DOHH2 (cell line): ENCODE measurements around the gene CEP350.

Experiments used
- EZH2phosphoT487 ChIP-seq: fragments of 200-600 bp; sonication (generic); IDR thresholded peaks from 2 replicates; pipeline ENCODE4 v1.6.1; 2017; ENCODE audit warnings: borderline replicate concordance, mild to moderate bottlenecking, antibody characterized with exemption, low read length, moderate library complexity, mixed read lengths
- TF ChIP-seq, protein P1 (sequence below): fragments of 200-600 bp; sonication (generic); IDR thresholded peaks from one replicate; pipeline ENCODE4 v1.5.1; 2014; ENCODE audit warnings: antibody characterized with exemption, mild to moderate bottlenecking, low read depth, low read length; ENCODE audit not compliant: poor library complexity, severe bottlenecking

DNA sequence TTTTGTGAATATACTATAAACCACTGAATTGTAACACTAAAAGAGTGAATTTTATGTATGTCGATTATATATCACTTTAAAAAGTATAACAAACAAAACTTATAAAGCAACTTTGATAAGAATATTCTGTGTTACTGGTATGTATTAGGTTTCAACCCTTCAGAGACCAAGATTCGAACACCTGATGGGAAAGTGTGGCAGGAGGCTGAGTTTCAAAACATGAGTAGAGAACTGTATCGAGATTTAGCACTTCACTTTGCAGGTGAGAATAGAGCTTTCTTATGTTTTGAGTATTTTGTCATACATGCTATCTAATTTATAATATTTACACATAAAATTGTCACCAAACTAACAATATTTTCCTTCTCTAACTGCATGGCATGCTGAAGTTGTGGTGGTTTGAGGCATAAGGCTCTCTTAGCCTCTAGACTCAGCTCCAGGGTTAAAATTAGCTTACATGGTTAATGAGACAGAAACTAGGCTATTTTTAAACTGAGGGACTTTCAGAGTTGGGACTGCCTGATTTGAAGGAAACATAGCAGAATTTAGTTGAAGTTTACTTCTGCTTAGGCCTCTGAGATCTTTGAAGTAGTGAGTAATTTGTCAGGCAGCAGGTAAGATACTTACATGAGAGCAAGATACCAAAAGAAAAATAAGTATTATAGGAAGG is 48.6 kb downstream of the CEP350 start:
- TF ChIP-seq, protein P1, sequence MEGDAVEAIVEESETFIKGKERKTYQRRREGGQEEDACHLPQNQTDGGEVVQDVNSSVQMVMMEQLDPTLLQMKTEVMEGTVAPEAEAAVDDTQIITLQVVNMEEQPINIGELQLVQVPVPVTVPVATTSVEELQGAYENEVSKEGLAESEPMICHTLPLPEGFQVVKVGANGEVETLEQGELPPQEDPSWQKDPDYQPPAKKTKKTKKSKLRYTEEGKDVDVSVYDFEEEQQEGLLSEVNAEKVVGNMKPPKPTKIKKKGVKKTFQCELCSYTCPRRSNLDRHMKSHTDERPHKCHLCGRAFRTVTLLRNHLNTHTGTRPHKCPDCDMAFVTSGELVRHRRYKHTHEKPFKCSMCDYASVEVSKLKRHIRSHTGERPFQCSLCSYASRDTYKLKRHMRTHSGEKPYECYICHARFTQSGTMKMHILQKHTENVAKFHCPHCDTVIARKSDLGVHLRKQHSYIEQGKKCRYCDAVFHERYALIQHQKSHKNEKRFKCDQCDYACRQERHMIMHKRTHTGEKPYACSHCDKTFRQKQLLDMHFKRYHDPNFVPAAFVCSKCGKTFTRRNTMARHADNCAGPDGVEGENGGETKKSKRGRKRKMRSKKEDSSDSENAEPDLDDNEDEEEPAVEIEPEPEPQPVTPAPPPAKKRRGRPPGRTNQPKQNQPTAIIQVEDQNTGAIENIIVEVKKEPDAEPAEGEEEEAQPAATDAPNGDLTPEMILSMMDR: no peak
- no peak for TF ChIP-seq EZH2phosphoT487
